ENCODE results near the gene PXT1.

Gene PXT1

DNA sequence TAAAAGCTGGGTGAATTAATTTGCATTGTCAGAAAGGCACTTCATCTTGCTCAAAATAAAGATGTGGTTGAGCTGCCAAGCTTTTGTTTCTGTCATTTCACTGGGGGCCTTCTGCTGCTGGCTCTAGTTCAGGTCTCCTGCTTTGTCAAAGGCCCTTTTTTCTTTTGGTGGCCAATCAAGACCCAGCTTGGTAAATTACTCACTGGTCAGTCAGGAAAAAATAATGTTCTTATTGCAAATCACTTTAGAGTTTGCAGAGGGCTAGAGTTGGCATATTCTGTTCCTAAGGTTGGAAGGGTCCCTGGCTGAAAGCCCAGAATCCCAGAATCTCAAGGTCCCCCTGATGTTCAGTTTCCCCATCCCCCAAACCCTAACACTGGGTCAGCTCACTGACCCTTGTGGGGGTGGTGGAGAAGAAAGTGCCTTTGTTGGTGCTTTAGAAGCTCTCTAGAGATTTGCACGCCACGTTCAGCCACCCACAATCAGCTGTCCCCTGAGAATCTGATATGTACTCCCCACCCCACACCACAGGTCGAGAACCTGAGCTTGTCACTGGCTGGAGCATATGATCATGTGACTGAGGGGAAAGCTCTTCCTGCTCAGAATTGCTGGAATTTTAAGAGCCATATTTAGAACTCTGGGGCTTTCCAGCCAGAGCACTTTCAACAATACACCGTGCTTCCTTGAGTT, 84.3 kb downstream of the PXT1 start:
- Histone ChIP-seq H3K4me1 (ENCODE audit: low read length) (peaks cover 18% of the 10 kb centered on the region), H3K79me2 (ENCODE audit: low read length) (no peaks in the 10 kb centered on the region), H3K36me3 (replicated peaks; ENCODE audit: low read depth, low read length) (no peaks in the 10 kb centered on the region), H3K27ac (ENCODE audit: low read length) (no peak overlapping the region), H2AFZ (ENCODE audit: low read depth, low read length) (peak overlapping the region; percentile 22), H3K9ac (ENCODE audit: low read length) (no peak overlapping the region), H3K4me3 (ENCODE audit: low read length) (no peak overlapping the region), H3K4me2 (ENCODE audit: low read length) (peak overlapping the region; percentile 9; the same call in 1 of the 2 replicates), H3K27me3 (ENCODE audit: low read depth, low read length) (no peaks in the 10 kb centered on the region), H4K20me1 (ENCODE audit: insufficient read depth, low read length) (no peaks in the 10 kb centered on the region), H3K9me3 (ENCODE audit: insufficient read depth, low read length) (no peaks in the 10 kb centered on the region)
- TF ChIP-seq, protein P1, sequence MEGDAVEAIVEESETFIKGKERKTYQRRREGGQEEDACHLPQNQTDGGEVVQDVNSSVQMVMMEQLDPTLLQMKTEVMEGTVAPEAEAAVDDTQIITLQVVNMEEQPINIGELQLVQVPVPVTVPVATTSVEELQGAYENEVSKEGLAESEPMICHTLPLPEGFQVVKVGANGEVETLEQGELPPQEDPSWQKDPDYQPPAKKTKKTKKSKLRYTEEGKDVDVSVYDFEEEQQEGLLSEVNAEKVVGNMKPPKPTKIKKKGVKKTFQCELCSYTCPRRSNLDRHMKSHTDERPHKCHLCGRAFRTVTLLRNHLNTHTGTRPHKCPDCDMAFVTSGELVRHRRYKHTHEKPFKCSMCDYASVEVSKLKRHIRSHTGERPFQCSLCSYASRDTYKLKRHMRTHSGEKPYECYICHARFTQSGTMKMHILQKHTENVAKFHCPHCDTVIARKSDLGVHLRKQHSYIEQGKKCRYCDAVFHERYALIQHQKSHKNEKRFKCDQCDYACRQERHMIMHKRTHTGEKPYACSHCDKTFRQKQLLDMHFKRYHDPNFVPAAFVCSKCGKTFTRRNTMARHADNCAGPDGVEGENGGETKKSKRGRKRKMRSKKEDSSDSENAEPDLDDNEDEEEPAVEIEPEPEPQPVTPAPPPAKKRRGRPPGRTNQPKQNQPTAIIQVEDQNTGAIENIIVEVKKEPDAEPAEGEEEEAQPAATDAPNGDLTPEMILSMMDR (IDR thresholded peaks at IDR 0.05; ENCODE audit: low read depth, low read length), result no peak
- TF ChIP-seq EZH2phosphoT487 (IDR thresholded peaks at IDR 0.05; ENCODE audit: low read depth), result no peak

DNA sequence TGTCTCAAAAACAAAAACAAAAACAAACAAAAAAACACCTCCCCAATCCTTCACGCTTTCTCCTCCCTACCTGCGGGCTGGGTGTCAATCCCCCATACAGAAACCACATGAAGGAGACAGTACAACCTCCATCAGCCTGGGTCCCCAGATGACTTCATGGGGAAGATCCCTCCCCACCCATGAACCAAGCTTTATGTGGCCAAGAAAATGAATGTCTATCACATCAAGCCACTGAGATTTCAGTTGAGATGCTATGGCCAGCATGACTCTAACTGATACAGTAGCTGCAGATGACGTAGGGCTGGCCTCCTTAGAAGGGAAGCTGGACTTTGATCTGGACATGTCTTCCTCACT, 84.8 kb downstream of the PXT1 start:
- Histone ChIP-seq H3K4me2 (ENCODE audit: low read length) (no peak overlapping the region), H2AFZ (ENCODE audit: low read depth, low read length) (no peak overlapping the region)
- TF ChIP-seq EZH2phosphoT487 (IDR thresholded peaks at IDR 0.05; ENCODE audit: low read depth), result no peak
- TF ChIP-seq, protein P1 (IDR thresholded peaks at IDR 0.05; ENCODE audit: low read depth, low read length), result no peak

DNA sequence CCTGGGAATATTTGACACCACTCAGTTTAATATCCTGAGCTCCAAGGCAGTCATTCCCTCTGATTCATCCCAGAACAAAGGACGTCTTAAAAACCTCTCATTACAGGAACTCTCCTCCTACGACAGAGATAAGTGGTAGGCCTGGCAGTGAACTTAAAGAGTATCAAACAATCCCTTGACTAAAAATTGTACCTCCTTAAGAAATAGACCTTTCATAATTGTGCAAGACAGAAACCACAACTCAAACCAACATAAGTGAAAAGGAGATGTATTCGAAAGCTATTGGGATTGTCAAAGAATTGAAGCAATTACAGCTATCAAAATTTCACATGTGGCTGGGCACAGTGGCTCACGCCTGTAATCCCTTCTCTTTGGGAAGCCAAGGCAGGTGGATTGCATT, 86.8 kb downstream of the PXT1 start:
- H2AFZ ChIP-seq (ENCODE audit: low read depth, low read length), result no peak overlapping the region
- H3K4me3 ChIP-seq (ENCODE audit: low read length), result no peak overlapping the region
- H3K79me2 ChIP-seq (ENCODE audit: low read length), result no peaks in the 10 kb centered on the region
- H3K27ac ChIP-seq (ENCODE audit: low read length), result no peak overlapping the region
- no peak overlapping the region for H3K4me2 ChIP-seq (ENCODE audit: low read length)
- peaks cover 6% of the 10 kb centered on the region; the same call in 1 of the 2 replicates for H3K9me3 ChIP-seq (ENCODE audit: insufficient read depth, low read length)
- H3K27me3 ChIP-seq (ENCODE audit: low read depth, low read length), result peaks cover 5% of the 10 kb centered on the region; the same call in 1 of the 2 replicates
- peaks cover 17% of the 10 kb centered on the region for H3K4me1 ChIP-seq (ENCODE audit: low read length)
- TF ChIP-seq, protein P1 (IDR thresholded peaks at IDR 0.05; ENCODE audit: low read depth, low read length), result no peak
- TF ChIP-seq EZH2phosphoT487 (IDR thresholded peaks at IDR 0.05; ENCODE audit: low read depth), result no peak
- H3K9ac ChIP-seq (ENCODE audit: low read length), result no peak overlapping the region
- H4K20me1 ChIP-seq (ENCODE audit: insufficient read depth, low read length), result no peaks in the 10 kb centered on the region
- no peaks in the 10 kb centered on the region for H3K36me3 ChIP-seq (replicated peaks; ENCODE audit: low read depth, low read length)

More for the DNA sequence above, 84.8 kb downstream of the PXT1 start:
- no peak overlapping the region for H3K27ac ChIP-seq (ENCODE audit: low read length)
- H3K9me3 ChIP-seq (ENCODE audit: insufficient read depth, low read length), result peaks cover 2% of the 10 kb centered on the region; the same call in 1 of the 2 replicates
- H4K20me1 ChIP-seq (ENCODE audit: insufficient read depth, low read length), result no peaks in the 10 kb centered on the region
- no peak overlapping the region for H3K9ac ChIP-seq (ENCODE audit: low read length)
- no peaks in the 10 kb centered on the region for H3K79me2 ChIP-seq (ENCODE audit: low read length)
- H3K4me1 ChIP-seq (ENCODE audit: low read length), result peaks cover 18% of the 10 kb centered on the region
- H3K4me3 ChIP-seq (ENCODE audit: low read length), result no peak overlapping the region
- no peaks in the 10 kb centered on the region for H3K36me3 ChIP-seq (replicated peaks; ENCODE audit: low read depth, low read length)
- peaks cover 2% of the 10 kb centered on the region; the same call in 1 of the 2 replicates for H3K27me3 ChIP-seq (ENCODE audit: low read depth, low read length)

DNA sequence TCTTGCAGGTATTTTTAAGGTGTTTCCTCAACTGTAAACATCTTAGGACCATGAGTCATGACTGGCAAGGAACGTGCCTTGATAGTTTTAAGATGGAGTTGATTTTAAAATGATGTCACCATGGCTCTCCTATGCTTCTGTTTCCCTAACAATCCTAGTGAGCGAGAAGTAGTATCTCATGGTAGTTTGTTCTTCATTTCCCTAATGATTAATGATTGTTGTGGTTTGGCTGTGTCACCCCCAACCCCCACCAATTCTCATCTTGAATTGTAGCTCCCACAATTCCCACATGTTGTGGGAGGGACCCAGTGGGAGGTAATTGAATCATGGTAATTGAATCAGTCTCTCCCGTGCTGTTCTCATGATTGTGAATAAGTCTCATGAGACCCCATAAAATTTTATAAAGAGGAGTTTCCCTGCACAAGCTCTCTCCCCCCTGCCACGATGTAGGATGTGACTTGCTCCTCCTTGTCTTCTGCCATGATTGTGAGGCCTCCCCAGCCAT, 89.2 kb downstream of the PXT1 start:
- Histone ChIP-seq H3K4me1 (ENCODE audit: low read length) (peaks cover 10% of the 10 kb centered on the region), H4K20me1 (ENCODE audit: insufficient read depth, low read length) (no peaks in the 10 kb centered on the region), H3K27ac (ENCODE audit: low read length) (no peak overlapping the region)

More for the DNA sequence above, 89.2 kb downstream of the PXT1 start:
- Histone ChIP-seq H3K4me3 (ENCODE audit: low read length) (no peak overlapping the region), H3K9me3 (ENCODE audit: insufficient read depth, low read length) (peaks cover 6% of the 10 kb centered on the region; the same call in 1 of the 2 replicates), H2AFZ (ENCODE audit: low read depth, low read length) (no peak overlapping the region), H3K4me2 (ENCODE audit: low read length) (no peak overlapping the region), H3K9ac (ENCODE audit: low read length) (no peak overlapping the region), H3K36me3 (replicated peaks; ENCODE audit: low read depth, low read length) (no peaks in the 10 kb centered on the region), H3K79me2 (ENCODE audit: low read length) (no peaks in the 10 kb centered on the region), H3K27me3 (ENCODE audit: low read depth, low read length) (peaks cover 5% of the 10 kb centered on the region; the same call in 1 of the 2 replicates)
- TF ChIP-seq EZH2phosphoT487 (IDR thresholded peaks at IDR 0.05; ENCODE audit: low read depth), result no peak
- TF ChIP-seq, protein P1 (IDR thresholded peaks at IDR 0.05; ENCODE audit: low read depth, low read length), result no peak
